SHP77 (cell line): ENCODE measurements around the gene SLC4A7.
"Not testable (repeated sequence)": the region's sequence is repeated elsewhere in the genome, so short reads cannot be mapped to it uniquely, and the experiment has no call there.

Experiments used
- DNase-seq, 2 experiments: peaks; one replicate each; lab custom pipeline; 2025; lab: John Stamatoyannopoulos, UW

The SLC4A7 gene

DNA sequence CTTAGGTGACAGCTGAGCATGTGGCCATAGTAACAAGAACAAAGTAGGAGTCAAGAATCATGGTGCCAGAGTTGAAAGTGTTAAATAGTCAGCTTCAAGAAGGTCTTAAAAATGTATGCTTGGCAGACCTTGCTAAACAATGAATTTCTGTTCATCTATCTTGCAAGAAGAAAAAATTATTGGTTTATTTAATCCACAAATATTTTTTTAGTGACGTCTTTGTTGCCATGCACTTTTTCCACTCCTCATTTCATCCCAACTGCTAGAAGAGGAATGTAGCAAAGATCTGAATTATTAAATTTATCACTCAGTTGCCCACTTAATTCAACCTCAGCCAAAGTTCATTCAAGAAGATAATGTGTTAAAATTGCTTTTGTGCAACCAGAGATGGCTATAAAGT is 3.2 kb upstream of the SLC4A7 start:
- DNase-seq, result no peak

DNA sequence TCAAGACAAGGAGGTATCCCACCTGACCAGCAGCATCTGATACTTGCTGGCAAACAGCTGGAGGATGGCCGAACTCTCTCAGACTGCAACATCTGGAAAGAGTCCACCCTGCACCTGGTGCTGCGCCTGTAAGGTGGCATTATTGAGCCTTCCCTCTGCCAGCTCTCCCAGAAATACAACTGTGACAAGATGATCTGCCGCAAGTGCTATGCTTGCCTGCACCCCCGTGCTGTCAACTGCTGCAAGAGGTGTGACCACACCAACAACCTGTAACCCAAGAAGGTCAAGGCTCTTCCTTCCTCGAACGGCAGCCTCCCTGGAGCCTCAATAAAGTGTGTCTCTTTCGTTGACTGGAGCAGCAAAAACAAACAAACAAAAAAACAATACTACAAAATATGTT is 2.2 kb upstream of the SLC4A7 start:
- DNase-seq, result peak in 1 of 2 experiments; percentile 60

DNA sequence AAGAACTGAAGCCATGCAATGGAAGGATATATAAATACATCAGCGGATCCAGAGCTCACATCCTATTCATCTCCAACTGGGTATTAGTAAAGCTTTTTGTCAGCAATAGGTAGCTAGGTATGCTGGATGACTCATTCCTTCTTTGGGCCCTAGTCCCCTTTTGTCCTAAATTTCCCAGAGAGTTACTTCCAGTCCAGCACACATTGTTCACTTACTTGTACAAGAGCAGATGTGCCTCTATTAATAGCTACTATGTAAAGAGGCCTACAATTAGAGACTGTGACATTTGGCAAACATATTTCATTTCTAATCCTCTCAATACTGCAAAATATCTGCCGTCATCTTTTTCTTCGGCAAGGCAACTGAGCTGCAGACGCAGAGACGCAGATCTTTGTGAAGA is 1.7 kb upstream of the SLC4A7 start:
- DNase-seq, result no peak

DNA sequence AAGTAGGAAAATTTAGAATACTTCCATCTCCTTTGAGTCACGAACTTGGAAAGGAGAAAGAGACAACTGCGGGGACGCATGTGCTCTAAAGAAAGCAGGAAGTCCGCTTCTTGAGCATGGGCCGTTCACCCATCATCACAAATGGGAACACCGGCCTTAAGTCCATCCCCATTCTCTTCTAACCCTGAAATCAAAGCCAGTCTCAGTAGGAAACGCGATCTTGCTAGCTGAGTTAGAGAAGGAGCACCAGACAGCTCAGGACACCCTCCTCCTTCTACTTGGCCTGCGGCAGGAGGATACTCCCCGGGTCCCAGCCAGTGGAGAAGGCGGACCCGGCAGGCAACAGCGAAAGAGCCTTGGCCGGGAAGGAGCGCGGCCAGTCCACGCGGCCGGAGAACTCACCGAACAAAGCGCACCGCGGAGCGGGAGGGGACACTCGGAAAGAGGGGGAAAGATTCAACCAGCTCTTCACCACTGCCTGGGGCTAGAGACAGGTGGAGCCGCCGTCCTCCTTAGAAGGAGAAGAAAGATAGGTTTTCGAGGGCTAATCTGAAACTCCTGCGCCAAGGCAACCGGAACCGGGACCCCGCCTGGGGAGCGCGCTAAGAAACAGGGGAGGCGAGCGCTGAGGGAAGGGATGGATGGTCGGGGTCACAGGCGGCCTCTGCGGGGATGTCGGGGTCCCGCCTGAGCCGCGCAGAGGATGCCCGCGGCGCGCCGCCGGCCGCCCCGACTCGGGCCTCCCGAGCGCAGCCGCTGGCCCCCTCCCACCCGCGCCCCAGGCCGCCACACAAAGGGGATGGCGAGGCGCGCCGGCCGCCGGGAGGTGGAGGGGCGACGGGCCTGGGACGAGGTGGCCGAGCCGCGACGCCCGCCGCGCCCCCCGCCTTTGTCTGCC is 818 bp downstream of the SLC4A7 start:
- DNase-seq, result peak; percentile 20 to 53

DNA sequence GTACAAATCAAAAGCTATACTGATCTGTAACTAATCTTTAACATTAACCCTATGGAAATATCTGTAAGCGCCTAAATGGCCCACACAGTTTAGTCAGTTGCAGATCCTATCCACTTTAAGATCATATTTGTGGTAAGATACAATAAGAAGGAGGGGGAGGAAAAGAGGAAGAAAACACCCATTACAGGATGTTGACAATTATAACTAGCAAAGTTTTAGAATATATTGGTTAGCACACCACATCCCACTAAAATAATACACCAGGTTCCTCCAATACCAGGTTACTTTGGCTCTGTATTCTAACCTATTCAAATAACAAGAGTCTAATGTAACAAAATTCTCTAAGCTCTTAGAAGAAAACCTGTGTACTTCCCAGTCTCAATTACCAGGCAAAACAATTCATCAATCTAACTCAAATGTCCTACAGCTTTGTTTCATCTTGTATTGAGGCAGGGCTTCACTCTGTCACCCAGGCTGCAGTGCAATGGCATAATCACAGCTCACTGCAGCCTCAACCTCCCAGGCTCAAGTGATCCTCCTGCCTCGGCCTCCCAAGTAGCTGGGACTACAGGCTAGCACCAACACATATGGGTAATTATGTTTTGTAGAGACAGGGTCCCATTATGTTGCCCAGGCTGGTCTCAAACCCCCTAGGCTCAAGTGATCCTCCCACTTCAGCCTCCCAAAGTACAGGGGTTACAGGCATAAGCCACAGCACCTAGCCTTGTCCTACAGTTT is 4.2 kb downstream of the SLC4A7 start:
- no peak for DNase-seq

DNA sequence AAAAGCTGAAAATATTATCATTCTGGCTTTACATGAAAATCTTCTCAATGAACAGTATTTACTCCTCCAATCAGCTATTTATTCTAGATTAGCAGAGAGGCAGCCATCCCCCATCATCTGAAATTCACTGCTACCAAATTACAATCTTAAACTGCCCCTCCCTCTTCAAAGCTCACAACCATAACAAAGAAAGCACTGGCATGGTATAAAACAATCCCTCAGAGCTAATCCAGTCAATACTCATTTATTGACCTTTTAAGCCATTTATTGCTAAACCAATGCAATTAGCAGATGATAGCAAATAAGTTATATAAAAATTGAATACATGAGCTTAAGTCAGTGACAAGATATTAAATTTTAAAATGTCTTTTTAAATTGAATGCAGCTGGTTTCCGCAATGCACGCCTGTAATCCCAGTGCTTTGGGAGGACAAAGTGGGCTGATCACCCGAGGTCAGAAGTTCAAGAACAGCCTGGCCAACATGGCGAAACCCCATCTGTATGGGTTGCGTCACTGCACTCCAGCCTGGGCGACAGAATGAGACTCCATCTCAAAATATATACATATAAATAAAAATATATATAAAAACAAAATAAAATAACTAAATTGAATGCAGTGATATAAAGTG is 12.1 kb downstream of the SLC4A7 start:
- DNase-seq, result no peak

DNA sequence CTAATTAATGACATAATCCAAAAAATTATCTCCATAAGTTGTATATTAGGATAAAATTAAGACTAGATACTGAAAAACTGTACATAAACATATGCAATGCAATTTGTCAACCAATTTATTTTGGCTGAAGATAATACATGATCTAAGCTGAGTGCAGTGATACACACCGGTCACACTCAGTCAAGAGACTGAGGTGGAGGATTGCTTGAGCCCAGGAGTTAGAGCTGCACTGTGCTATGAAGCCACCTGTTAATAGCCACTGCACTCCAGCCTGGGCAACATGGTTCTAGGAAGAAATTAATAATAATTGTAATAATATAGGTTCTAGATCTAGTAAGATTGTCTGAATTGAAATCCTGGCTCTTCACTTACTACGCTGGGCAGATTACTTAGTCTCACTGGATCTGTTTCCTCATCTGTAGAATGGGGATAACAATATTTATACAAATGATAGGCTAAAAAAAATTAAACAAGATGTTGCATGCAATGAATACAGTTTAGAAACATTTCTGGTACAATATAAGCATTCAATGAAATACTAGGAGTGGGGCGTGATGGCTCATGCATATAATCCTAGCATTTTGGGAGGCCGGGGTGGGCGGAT is 15.8 kb downstream of the SLC4A7 start:
- DNase-seq, result no peak

DNA sequence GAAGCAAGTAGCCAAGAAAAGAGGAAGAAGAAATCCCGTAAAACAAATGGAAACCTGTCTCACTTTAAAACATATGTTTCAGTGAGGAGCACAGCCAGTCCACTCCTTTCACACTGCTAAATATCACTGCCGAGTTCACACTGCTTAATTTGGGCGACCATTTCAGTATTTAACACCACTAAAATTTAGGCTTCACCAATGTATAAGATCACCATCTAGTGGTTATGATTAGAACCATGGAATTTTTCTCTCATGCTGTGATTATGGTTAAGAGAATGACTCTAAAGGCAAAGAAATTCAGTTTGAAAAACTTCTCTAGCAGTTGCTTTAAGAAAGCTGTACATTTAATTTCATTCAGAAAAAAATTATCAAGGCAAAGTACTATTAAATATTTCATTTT is 16.6 kb downstream of the SLC4A7 start:
- DNase-seq, result peak in 1 of 2 experiments; percentile 19

DNA sequence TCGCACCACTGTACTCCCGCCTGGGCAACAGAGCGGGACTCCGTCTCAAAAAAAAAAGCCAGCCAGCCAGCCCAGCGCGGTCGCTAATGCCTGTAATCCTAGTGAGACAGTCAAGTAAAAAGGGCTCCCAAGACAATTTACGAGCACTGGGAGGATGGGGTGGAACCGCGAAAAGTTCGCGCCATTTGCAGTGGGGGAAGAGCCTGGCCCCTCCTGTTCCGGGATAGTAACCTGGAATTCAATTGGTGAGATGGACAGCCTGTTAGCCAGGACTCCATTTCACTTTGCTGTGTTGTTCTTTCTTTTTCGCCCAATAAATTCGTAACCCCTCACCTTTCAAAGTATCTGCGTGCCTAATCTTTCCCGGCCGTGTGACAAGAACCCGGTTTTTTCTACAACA is 19.5 kb downstream of the SLC4A7 start:
- DNase-seq, result no peak

DNA sequence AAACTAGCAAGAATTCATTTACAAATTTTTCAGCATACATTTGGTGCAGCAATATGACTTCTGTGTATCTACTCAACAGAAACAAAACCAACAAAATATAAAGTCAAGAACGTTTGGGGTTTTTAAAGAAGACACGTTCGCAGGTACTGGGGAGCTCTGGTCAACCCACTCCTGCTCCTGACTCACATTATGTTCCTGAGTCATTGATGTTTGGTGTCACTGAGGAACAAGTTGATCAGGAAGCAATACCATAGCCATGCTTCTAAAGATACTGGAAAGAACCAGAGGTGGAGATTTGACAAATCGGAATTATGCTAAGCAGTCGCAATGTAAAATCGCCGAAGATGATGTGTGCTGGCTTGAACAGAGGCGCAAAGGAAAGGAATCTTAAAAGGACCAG is 22.0 kb downstream of the SLC4A7 start:
- no peak for DNase-seq

DNA sequence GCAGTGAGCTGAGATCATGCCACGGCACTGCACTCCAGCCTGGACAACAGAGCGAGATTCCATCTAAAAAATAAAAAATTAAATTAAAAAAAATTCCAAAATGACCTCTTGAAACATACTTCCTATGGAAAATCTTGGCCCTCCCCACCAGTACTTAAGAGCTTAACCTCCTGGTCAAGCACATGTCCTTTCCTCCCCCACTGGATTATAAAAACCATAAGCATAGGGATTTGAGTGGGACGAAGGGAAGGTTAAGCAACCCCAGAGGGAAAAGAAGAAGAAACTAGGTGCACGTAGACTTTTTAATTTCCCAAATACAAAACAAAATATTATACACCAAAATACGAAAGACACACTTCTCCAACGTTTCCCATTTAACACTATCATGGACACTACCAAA is 25.3 kb downstream of the SLC4A7 start:
- no peak for DNase-seq

DNA sequence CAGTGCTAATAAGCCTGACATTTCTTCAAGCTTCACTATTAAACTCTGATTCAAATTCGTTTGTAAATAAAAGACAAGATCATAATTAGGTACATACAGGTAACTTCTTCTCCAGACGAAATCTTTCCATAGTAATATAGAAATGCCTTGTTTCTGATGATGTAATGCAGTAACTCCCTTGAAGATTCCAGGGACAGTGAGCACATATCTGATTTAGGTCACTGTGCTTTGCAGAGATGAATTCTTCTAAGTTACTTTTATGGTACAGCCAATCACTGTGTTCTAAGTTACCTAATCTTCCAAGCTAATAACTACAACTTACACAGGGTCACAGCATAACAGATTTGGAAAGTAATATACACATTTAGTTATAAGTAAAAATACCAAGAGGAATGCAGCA is 27.6 kb downstream of the SLC4A7 start:
- DNase-seq, result no peak

DNA sequence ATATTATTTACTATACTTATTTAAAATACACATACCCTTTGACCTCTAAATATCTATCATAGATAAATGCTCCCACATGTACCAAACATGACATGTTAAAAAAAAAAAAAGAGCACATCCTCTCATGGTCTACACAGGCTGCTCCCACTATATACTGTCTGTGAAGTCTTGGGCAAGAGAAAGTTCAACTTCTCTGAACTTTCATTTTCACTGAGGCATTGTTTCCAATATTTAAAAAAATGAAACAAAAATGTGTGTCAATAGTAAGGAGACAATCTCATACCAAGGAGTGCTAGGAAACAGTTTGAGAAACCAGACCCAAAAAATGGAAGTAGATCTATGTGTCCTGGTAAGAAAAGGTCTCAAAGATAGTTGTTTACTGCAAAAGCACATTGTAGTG is 29.3 kb downstream of the SLC4A7 start:
- no peak for DNase-seq

DNA sequence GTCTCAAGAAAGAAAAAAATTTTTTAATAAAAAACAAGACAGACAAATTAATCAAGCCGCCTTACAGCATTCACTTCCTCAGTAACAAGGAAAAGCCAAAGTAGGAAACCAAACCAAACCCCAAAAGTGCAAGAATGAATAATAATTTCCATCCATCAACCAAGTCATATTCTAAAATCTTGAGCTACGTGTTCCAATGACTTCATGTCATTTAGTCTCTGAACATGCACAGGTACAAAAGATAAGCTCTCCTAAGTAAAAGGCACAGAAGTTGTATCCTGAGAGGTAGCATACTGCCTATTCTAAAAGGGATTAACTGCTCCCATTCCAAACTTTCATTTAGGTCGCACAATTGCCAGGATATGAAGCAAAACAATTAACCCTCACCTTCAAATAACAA is 29.7 kb downstream of the SLC4A7 start:
- no peak for DNase-seq

DNA sequence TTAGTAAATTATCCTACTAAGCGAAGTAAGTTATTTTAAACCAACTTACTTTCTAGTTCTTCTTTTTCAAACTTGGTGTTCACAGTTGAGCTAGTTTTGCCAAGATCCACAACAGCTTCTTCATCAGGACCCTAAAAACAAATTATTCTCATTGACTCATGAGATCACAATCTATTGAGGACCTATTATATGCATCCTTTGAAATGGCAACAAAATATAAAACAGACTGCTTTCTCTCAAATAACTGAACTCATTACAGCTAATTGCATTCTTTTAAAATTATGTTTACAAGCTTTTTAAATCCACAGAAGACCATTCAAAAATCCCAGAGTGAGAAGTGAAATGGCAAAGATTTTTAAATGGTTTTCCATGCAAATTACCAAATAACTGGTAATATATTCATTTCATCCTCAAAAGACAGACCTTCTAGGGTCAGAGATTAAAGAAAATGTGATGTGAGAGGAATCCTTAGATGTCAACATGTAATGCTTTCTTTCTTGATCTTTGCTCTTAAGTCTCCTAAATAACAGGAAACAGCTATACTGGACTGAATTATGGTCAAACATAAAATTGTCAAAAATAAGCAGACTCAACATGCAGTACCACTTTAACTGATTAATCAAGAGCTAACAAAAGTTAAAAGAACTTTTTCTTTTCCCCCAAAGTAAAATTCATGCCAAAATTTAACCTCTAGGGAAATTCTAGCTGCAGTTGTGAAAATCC is 31.7 kb downstream of the SLC4A7 start:
- no peak for DNase-seq

DNA sequence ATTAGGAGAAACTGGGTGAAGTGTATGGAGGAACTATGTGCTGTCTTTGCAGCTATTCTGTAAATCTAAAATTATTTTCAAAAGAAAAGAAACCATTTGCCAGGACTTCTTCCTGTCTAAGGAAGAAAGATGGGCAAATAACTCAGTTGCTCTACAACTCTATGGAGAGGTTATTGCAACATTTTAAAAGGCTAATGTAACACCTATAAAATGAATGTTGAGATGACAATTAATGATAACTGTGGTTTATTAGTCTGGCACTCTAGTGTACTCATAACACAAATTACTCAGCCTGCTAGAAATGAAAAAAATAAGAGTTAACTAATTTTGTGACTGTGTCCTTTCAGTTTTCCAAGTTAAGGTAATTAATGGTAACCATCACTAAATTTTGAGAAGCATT is 32.3 kb downstream of the SLC4A7 start:
- DNase-seq, result no peak

DNA sequence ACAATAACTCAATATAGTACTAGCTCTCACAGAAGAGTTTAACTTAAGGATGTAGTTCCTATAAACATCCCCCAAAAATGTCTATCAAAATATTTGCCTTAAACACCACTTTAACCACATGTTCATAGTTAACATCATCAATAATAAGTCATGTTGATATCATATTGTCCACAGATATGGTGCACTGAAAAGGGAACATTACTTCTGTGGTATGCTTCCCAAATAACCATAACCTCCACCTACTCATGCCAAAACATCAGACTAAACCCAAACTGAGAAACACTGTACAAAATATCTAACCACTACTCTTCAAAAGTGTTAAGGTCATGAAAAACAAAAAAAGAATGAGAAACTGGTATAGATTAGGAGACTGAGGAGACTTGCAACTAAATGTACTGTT is 32.9 kb downstream of the SLC4A7 start:
- no peak for DNase-seq

DNA sequence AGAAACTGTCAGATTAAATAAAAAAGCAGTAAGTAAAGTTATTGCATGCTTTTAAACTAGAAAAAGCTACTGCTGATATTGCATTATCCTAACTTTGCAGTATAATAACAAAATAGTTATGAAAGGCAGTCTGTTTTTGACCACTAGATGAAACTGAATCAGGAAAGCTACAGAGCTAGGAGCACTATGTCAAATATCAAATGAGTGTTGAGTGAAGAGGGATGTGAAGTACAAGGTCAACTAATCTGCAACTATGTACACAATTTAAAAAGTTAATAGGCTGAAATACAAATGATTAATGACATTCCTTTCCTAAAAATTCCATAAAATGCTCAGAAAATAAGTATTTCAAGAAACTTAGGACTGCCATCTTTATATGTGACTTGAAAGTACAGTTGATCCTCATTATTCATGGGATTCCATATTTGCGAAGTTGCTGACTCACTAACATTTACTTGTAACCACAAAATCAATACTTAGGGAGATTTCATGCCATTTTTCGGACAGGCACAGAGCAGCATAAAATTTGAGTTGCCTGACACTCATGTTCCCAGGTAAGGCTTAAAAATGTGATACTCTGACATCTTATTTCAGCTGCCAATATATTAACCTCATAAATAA is 34.5 kb downstream of the SLC4A7 start:
- DNase-seq, result peak in 1 of 2 experiments; percentile 1

DNA sequence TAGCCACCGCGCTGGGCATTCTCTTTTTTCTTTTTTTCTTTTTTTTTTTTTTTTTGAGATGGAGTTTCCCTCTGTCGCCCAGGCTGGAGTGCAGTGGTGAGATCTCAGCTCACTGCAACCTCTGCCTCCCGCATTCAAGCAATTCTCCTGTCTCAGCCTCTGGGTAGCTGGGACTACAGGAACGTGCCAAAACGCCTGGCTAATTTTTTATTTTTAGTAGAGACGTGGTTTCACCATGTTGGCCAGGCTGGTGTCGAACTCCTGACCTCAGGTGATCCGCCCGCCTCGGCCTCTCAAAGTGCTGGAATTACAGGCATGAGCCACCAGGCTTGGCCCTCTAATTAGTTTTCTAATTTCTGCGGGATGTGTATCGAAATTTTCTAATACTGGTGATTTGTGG is 41.2 kb downstream of the SLC4A7 start:
- DNase-seq, result not testable (repeated sequence)

DNA sequence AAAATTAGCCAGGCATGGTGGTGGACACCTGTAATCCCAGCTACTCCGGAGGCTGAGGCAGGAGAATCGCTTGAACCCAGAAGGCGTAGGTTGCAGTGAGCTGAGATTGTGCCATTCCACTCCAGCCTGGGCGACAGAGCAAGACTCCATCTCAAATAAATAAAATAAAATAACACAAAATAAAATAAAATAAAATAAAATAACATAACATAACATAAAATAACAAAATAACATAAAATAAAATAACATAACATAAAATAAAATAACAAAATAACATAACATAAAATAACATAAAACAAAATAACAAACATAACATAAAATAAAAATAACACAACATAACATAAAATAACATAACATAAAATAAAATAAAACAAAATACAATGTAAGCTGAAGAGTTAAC is 45.8 kb downstream of the SLC4A7 start:
- DNase-seq, result not testable (repeated sequence)

DNA sequence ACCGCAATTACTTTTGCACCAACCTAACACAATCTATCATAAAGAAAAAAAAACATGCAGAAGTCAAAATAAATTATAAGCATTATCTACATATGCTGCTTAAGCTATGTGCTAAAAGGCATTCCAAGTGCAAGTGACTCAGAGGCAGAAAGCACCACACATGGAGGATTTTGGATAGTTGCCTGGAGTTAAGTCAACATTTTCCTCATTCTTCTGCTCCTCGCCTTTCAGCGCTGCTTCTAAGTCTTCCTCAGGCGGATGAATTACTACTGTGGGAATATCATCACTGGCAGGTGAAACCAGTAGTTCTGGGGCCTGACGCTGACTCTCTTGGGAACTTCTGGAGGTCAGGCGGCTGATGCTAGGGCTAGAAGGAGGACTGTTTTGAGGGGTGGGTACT is 53.1 kb downstream of the SLC4A7 start:
- DNase-seq, result no peak
